Measurements from ENCODE around the gene MDM2.

The MDM2 gene

DNA sequence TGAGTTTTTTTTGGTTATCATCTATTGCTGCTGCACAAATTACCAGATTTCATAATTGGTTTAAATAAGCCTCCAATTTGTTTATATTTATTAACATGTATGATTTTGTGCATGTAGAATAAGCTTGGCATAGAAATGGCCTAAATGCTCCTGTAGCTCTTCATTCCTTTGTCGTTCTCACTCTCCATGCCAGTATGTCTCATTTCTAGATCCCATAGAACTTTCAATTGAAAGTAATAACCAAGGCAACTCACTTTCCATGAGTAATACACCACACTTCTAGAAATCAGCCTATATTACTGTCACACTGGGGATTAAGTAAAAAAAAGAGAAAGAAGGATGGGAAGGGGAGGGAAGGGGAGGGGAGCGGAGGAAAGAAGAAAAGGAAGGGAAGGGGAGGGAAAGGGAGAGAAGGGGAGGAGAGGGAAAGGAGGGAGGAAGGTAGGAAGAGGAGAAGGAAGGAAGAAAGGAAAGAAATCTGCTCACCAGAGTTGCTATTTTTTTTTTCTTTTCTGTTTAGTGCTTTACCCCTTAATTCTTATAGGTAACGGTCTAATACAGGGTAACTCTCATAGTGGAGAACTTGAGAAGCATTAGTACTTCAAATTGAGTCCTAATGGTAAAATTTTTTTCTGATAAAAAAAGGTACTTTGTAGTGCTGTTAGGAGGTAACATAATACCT, 45.6 kb downstream of the MDM2 start:
- no peak for DNase-seq (ENCODE audit: low spot score)

DNA sequence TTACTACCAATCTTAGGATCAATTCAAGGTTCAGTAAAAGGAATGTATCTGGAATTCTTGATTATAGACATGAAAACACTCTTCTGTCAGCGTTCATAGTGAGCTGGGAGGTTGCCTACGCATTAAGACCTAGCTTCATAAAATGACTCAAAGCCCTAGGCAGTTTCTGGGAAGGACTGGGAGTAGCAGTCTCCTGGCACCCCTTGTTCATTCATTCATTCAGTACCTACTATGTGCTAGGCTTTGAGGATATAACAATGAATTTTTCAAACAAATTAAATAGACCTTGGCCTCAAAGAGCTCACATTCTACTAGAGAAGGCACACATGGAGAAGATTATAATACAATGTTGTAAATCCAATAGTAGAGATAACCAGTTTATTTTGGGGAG, 46.1 kb downstream of the MDM2 start:
- no peak for DNase-seq (ENCODE audit: low spot score)

DNA sequence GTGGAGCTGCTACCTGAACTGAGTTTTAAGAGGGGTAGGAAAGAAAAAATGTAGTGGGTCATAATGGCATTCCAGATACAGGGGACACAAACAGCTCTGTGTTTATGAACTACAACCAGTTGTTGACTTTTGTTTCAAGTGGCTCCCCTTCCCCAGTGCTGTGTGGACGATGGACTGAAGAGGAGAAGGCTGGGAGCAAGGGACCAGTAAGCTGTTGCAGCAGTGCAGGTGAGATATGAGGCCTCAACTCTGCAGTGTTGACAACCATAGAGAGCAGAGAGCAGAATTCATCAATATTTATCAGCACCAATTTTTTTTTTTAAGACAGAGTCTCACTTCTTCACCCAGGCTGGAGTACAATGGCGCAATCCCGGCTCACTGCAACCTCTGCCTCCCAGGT, 46.6 kb downstream of the MDM2 start:
- DNase-seq (ENCODE audit: low spot score) = no peak

DNA sequence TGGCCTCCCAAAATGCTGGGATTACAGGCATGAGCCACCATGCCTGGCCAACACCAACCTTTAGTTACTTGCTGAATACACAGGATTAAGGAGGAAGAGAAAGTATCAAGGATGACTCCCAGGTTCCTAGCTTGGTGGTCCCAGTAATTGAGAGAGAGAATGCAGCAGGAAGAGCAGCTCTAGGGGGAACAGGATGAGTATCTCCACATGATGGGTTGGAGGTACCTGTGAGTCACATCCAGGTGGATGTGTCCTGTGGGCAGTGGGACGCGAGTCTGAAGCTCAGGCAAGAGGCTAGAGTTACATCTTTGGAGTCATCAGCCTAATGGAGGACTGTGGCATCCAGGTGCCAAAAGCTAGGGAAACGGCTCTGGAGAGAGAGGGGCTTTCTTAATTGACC, 47.1 kb downstream of the MDM2 start:
- DNase-seq (ENCODE audit: low spot score) = no peak

DNA sequence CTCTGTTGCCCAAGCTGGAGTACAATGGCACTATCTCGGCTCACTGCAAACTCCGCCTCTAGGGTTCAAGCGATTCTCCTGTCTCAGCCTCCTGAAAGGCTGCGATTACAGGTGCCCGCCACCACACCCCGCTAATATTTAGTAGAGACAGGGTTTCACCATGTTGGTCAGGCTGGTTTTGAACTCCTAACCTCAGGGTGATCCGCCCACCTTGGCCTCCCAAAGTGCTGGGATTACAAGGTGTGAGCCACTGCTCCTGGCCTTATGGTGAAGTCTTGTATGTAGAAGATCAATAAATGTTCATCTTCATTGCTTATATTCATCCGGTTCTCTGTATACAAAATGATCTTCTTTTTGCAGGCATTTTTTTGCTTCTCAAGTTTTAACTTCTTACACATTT, 47.8 kb downstream of the MDM2 start:
- no peak for DNase-seq (ENCODE audit: low spot score)

DNA sequence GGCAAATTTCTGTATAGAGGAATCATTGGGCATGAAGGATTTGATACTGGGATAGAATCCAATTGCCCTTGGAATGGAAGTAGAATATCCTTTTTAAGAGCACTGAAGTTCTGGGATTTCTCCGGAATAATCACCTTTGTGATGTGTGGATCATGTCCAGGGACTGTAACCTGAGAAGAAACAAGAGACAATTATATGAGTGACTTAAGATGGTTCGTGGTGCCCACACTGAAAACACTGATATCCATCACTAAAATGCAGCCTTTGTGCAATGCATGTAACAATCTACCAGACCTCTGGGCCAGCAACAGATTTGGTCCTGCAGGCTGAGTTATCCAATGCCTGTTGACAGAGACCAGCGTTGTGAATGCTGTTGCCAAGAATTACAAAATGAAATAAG, 48.5 kb downstream of the MDM2 start:
- peak; percentile 36 for DNase-seq (ENCODE audit: low spot score)

DNA sequence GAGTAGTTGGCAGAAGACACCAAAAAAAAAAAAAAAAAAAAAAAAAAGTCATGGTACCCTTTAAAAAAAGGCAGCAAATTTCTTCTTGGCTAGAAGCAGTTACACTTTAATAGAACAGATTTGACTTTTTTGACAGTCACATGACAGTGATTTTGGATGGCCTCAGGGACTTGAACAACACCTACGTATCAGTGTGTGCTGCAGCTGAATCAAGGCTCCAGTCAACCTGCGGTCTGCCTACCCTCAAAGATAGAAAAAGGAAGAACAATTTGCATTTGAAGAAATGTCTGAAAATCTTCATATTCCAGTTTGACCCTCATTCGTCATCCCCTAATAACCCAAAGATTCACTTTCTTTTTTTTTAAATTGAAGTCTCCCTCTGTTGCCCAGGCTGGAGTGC, 53.9 kb downstream of the MDM2 start:
- DNase-seq (ENCODE audit: low spot score) = no peak

DNA sequence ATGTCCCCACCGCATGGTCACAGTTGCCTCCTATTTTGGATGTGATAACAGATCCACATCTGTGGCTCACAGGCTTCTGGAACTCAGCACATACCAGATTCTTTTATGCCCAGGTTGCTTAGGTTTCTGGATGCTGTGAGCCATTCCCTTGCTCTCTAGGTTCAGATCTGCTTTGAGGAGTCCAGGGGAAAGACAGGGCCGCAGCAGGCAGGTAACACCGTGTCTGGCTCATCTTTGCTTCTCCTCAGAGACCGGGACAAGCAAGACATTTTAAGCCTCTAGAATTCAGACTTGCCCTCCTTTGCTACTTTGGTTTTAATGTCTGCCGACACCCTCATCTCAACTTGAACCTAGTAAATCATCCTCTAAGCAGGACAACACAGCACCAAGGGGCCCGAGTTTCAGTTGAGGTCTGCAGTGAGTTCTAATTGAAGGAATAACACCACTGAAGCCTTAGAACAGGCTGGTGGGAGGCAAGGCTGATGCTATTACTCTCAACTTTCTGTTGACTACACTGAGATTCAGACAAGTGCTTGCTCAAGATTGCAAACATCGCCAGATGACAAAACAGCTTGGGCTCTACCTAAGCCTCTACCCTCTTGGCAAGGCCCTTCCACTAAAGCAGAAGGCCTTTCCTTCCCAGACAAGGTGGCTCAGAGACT, 55.3 kb downstream of the MDM2 start:
- no peak for DNase-seq (ENCODE audit: low spot score)

DNA sequence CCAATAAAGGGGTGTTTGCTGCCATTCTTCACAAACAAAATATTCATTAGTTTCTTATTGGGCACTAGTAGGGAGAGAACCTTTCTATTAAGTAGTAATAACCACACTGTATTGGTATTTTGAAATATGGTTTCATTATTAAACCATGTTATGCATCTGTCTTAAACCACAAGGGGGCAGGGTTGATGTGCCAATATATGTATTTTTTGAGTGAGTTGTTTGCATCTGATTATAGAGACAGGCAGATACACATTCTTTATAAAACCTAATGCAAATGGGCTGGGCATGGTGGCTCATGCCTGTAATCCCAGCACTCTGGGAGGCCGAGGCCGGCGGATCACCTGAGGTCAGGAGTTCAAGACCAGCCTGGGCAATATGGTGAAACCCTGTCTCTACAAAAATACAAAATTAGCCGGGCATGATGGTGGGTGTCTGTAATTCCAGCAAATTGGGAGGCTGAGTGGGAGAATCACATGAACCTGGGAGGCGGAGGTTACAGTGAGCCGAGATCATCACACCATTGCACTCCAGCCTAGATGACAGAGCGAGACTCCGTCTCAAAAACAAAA, 56.0 kb downstream of the MDM2 start:
- peak; percentile 61 for DNase-seq (ENCODE audit: low spot score)

DNA sequence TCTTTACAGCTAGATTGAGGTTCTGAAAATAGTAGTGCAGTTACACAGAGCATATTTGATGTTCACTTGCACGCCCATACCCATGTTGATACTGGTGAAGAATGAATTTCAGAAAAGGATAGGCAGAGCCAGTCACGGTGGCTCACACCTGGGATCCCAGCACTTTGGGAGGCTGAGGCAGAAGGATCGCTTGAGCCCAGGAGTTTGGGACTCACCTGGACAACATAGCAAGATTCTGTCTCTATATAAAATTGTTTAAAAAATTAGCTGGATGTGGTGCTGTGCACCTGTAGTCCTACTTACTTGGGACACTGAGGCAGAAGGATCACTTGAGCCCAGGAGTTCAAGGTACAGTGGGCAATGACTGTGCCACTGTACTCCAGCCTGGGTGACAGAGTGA, 56.6 kb downstream of the MDM2 start:
- no peak for DNase-seq (ENCODE audit: low spot score)

DNA sequence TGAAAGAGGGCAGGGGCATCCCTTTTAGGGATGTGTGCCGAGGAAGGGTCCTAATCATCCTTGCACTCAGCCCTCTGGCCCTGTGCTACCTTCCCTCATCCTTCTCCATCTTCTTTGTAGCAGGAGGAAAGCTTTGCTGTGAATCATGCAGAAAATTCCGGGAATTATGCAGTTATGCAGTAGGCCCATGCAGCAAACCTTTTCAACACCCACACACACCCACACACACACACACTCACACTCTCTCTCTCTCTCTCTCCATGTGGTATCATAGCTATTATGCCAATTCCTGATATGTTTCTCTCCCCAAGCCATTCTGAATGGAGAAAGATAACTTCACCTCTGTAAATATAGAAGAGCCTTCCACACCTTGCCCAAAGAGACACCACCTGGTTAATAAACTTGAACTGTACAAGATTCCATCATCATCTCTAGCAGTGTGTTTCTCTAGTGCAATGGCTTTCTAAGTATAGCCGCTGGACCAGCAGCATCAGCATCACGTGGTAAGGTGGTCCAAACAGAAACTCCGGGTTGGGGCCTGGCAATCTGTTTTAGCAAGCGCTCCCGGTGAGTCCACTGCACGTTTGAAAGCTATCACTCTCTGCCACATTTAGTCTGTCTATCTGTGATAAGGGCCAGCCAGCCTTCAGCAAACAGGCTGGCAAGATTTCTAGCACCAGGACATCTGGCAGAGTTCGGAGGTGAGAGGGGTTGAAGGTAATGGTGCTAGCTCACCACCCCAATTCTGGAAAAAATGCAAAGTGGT, 57.6 kb downstream of the MDM2 start:
- no peak for DNase-seq (ENCODE audit: low spot score)

DNA sequence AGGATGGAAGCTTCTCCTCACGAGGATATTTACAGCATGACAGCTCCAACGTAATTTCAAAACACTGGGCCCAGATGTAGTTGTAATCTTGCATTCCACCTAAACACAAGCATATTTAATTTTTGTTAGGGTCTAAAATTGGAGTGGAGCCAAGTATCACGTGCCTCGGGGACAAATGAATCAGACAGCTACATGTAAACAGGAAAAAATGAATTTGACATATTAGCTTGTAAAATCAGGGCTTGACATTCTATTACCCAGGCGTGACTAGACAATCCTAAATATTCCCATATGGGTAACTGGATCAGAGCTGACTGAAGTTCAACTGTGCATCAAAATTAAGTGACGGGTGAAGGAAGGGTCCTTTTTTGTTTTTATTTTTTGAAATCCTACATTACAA, 59.0 kb downstream of the MDM2 start:
- no peak for DNase-seq (ENCODE audit: low spot score)

DNA sequence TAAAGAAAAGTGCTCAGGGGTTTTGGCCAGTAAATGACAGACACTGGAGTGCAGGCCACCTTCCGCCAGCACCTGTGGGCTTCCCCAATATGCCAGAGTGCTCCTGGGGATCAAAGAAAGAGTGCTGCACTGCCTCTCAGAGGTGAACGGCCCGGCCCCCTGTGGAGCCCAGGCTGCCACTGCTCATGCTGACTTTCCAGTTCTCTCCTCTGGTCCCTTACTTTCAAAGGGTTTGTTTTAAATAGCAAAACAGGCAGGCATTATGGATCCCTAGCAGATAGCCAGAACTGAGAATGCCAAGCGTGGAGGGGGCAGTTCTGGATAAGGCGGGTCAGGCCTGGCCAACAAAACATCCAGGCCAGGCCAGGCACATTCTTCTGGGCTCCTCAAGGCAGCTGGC, 59.6 kb downstream of the MDM2 start:
- DNase-seq (ENCODE audit: low spot score) = no peak

DNA sequence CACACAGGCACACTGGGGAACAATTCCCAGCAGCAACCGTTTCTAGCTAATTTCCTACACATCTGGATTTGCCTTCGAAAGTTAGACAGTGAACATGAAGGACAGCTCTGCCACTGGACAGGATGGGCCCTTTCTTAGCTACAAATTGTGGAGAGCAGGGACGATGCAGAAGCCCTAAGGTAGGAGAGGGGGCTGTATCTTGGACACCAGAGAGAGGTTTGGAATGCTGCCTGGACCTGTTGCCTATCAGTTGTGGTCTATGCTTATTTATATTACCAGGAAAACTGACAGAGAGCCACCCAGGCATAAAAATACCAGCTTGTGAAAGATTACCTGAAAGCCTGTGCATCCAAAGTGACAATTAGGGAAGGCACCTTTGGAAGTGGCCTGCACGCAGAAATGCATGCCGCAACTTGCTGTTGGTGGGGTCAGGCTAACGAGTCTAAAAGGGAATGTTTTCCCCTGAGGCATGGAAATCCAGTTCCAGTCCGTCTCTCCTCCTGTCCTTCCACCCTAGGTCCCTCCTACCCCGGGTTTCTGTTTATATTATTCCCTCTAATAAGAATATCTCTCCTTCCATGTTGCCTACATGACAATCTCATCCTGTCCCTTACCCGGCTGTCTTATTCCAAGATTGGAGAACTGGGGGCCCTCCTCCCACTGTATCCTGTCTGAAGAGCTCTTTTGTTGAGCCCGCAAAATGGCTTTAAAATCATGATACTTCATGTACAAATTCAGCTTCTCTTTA, 60.2 kb downstream of the MDM2 start:
- DNase-seq (ENCODE audit: low spot score) = no peak

DNA sequence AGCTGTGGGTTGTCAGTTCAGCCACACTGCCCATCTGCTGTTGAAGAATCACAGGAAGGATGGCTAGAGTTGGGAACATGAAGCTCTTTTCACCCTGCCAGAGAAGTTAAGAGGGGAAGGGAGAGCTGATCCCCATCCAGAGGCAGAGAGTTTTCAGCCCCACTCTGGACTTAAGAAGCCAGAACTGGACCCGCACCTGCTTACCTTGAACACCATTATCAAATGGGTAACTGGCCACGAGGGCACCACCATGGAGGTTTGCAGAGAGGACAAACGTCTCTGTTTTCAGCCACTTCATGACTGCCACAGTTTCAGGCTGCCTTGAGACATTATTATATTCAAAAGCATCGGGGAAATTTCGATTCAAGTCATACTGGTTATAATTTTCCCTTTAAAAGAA, 62.0 kb downstream of the MDM2 start:
- no peak for DNase-seq (ENCODE audit: low spot score)

DNA sequence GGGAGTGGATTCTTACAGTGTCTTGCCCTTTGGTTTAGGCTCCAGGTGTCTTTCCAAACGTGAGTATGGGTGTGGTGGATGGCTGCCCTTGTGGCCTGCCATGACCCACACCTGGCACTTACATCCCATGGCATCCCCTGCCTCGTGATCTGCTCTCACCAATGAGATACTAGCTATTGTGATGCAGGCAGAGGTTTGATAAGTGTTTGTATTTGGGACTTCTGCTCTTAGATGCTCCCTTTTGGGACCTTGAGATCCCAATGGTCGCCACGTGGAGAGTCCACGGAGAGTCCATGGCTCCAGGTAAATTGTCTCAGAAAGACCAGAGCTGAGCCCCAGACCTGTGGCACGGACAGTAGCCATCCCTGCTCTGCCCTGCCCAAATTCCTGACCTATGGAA, 62.5 kb downstream of the MDM2 start:
- no peak for DNase-seq (ENCODE audit: low spot score)

DNA sequence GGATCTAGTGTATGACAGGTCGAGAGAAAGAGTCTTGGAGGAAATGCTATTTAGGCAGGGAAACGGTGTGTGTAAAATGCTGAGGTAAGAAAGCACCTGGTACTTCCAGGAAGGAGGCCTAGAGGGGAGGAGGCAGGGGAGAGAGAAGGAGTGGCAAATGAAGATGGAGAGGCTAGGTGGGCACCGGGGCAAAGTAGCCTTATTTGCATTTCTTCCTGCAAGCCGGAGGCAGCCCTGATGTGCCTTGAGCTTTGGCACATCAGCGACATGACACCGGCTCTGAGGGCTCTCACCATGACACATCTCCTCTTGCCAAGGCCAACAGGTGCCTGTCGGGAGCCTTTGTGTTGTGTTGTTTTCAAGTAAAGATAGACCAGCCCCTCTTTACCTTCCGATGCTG, 63.4 kb downstream of the MDM2 start:
- DNase-seq (ENCODE audit: low spot score) = no peak

DNA sequence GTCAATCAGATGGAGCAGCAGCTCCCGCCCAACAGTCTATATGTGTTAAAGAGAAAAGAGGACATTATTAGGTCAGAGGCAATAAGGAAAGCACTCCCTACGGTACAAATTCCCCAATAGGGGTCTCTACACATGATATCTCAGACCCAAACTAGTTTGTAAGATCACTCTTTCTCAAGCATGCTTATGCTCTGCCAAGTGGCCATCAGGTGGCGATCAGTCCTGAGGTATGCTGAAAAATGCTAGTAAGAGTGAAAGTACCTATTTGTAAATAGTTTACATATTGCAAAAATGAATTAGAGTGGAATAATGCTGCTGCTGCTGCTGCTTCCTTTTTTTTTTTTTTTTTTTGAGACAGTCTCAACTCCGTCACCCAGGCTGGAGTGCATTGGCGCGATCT, 63.9 kb downstream of the MDM2 start:
- DNase-seq (ENCODE audit: low spot score) = no peak

DNA sequence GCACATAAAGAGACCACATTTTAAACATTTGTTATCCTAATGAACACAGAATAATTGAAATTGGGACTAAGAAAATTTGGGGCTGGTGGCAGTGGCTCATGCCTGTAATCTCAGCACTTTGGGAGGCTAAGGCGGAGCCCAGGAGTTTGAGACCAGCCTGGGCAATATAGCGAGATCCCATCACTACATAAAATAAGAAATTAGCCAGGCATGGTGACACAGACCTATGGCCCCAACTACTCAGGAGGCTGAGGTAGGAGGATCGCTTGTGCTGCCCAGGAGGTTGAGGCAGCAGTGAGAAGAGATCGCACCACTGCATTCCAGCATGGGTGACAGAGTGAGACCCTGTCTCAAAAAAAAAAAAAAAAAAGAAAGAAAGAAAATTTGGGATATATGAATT, 65.3 kb downstream of the MDM2 start:
- no peak for DNase-seq (ENCODE audit: low spot score)

DNA sequence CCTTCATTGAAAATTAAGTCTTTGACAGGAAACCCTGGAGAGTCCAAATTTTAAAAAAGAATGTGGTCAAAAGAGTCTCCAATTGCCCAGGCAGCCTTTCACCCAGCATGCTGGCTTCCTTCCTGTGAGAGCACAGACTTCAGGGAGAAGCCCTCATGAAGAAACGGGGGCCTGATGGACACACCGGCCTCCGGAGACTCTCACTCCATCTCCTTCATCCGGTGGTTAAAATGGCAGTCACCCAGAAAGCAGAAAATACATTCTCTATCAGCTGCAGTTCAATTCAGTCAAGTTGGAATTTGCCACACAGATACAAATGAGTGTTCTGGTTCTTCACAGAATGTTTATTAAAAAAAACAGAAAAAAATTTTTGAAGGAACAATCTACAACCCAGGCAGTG, 68.5 kb downstream of the MDM2 start:
- peak; percentile 65 for DNase-seq (ENCODE audit: low spot score)

DNA sequence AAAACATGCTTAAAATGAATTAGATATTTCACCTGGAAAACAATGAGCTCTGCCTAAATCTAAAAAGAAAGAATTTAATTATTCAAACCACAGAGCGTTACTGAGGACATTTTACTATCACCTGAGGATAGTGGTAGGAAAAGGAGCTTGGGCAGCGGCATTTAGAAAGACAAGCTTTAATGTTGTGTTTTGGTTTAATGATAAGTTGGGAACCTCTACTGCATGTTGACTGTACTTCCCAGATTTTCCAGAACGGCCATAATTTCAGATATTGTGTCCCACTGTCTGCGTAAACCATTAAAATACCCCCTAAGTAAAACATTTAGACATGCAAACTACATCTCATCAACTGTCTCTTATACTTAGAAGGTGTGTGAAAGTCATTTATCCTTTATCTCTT, 69.6 kb downstream of the MDM2 start:
- DNase-seq (ENCODE audit: low spot score) = no peak

DNA sequence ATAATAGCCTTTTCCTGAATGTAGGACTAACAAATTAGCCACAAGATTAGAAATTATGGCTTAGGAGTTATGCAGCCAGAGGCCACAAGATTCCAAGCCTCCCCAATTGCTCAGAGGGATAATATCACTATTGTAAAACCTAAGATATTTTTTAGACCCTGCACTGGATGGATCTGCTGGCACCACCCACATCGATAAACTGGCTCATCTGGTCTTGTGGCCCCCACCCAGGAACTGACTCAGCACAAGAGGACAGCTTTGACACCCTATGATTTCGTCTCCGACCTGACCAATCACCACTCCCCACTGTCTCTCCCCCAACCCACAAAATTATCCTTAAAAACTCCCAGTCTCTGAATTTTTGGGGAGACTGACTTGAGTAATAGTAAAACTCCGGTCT, 70.3 kb downstream of the MDM2 start:
- no peak for DNase-seq (ENCODE audit: low spot score)

All from pons (tissue), 1 donor.